ENCODE data around the gene CDC25A. TPM values are rescaled to one million over a fixed set of nuclear protein-coding genes. Genes with fewer than 3 reads are reported as not detected.

CDC25A gene
- total RNA-seq, 2 donors from 2014 or later: 2.5 TPM; not detected in 1

DNA sequence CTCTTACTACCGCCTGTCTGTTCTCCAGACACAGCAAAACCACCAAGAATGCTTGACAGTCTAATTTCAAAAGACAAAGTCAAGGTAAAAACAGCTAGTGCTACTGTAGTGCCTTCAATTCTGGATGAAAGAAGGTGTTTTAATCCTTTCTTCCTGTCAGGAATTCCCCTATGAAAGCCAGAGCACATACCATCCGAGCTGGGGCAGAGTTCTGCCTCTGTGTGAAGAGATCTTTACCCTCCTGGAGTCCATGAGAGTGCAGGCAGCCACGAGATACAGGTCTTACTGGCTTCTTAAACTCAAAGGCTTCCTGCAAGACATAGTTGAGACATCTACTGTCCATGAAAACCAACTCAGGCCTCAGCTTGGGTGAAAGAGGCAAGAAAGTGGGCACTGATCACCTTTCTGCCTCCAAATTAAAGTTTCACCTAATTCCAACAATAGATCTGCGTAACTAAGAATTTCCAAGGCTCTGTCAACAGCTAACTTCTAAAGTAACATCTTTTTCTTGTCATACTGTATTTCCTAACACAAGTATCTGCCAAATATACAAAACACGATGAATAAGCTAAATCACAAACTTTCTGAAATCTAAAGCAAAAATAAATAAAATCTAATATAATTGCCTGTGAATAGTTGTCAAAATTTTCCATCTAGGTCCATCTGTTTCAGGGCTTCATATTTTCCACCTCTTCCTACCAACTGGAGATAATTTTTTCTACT, 7.5 kb downstream of the CDC25A start:
- H3K27me3 ChIP-seq (replicated peaks; ENCODE audit: insufficient read depth): no peaks in the 10 kb centered on the region
- DNase-seq (ENCODE audit: low spot score) (no peak), ATAC-seq (ENCODE audit: insufficient number of reproducible peaks, low FRiP score, low read depth) (no peak)
- H3K9me3 ChIP-seq: no peaks in the 10 kb centered on the region
- H3K4me3 ChIP-seq: no peak overlapping the region
- no peaks in the 10 kb centered on the region for H3K4me1 ChIP-seq (ENCODE audit: control insufficient read depth in 1 of 2, low read depth in 2 of 2)
- H3K27ac ChIP-seq: no peak overlapping the region
- H3K36me3 ChIP-seq: no peaks in the 10 kb centered on the region
- TF ChIP-seq, protein P1, sequence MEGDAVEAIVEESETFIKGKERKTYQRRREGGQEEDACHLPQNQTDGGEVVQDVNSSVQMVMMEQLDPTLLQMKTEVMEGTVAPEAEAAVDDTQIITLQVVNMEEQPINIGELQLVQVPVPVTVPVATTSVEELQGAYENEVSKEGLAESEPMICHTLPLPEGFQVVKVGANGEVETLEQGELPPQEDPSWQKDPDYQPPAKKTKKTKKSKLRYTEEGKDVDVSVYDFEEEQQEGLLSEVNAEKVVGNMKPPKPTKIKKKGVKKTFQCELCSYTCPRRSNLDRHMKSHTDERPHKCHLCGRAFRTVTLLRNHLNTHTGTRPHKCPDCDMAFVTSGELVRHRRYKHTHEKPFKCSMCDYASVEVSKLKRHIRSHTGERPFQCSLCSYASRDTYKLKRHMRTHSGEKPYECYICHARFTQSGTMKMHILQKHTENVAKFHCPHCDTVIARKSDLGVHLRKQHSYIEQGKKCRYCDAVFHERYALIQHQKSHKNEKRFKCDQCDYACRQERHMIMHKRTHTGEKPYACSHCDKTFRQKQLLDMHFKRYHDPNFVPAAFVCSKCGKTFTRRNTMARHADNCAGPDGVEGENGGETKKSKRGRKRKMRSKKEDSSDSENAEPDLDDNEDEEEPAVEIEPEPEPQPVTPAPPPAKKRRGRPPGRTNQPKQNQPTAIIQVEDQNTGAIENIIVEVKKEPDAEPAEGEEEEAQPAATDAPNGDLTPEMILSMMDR (IDR thresholded peaks at IDR 0.05): no peak

DNA sequence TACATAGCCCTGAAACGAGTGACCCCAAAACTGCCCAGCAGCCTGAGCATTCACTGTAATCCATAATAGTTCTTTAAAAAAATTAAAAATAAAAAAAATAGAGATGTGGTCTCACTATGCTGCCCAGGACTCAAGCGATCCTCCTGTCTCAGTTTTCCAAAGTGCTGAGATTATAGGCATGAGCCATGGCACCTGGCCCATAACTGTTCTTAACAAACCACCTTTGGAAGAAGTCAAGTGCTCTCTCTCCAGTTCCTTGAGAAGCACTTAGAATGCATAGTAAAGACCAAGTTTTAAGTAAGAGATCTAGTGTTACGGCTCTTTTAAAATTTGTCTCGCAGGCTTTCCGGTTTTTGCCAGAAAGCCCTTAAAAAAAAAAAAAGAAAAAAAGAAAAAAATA, 8.2 kb downstream of the CDC25A start:
- Histone ChIP-seq H3K36me3 (no peaks in the 10 kb centered on the region), H3K27ac (no peak overlapping the region), H3K4me1 (ENCODE audit: control insufficient read depth in 1 of 2, low read depth in 2 of 2) (no peaks in the 10 kb centered on the region), H3K9me3 (no peaks in the 10 kb centered on the region), H3K27me3 (replicated peaks; ENCODE audit: insufficient read depth) (no peaks in the 10 kb centered on the region), H3K4me3 (no peak overlapping the region)
- TF ChIP-seq, protein P1 (IDR thresholded peaks at IDR 0.05): no peak
- DNase-seq (ENCODE audit: low spot score): no peak
- no peak for ATAC-seq (ENCODE audit: insufficient number of reproducible peaks, low FRiP score, low read depth)

DNA sequence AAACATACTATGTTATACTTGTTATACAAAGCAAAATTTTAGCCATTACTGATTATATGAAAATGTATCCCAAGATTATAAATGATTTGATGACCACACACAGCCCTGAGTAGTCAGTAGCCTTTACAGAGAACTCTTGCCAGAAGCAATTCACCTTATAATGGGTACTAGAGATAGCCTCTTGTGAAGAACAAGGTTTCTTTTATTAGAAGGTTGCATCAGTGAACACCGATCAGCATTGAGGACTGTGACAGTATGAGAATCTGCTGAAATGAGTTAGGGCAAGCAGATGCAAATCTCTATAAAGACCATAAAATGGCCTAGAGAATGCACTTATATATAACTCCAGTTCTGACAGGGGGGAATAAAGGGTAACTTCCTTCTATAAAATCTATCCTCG, 10.1 kb downstream of the CDC25A start:
- TF ChIP-seq, protein P1 (IDR thresholded peaks at IDR 0.05): no peak
- Histone ChIP-seq H3K4me1 (ENCODE audit: control insufficient read depth in 1 of 2, low read depth in 2 of 2) (no peaks in the 10 kb centered on the region), H3K27ac (no peak overlapping the region), H3K9me3 (no peaks in the 10 kb centered on the region), H3K4me3 (no peak overlapping the region), H3K36me3 (no peaks in the 10 kb centered on the region), H3K27me3 (replicated peaks; ENCODE audit: insufficient read depth) (no peaks in the 10 kb centered on the region)
- no peak for ATAC-seq (ENCODE audit: insufficient number of reproducible peaks, low FRiP score, low read depth)
- no peak for DNase-seq (ENCODE audit: low spot score)

DNA sequence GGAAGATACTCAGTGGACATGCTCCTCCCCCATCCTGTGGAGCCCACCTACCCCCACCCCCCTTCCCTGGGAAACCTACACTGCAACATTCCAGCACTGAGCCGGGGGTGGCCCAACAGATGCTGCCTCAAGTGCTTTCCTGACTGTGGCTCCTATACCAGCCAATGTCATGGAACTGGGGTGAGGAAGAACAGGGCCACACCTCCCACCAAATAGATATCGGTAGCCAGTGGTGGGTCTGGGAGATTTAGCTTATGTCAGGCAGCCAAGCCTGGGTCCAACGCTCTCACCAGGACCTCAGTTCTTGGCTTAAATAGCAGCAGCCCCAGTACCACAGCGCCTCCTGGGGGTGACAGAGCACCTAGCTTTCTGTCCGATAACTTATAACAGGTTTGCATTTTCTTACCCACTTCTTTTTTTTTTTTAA, 30.3 kb downstream of the CDC25A start:
- Histone ChIP-seq H3K27me3 (replicated peaks; ENCODE audit: insufficient read depth) (no peaks in the 10 kb centered on the region), H3K4me1 (ENCODE audit: control insufficient read depth in 1 of 2, low read depth in 2 of 2) (no peaks in the 10 kb centered on the region), H3K36me3 (peaks cover 2% of the 10 kb centered on the region), H3K9me3 (no peaks in the 10 kb centered on the region), H3K27ac (no peak overlapping the region), H3K4me3 (no peak overlapping the region)
- TF ChIP-seq, protein P1 (IDR thresholded peaks at IDR 0.05): peak; percentile 70
- DNase-seq (ENCODE audit: low spot score): no peak
- ATAC-seq (ENCODE audit: insufficient number of reproducible peaks, low FRiP score, low read depth): no peak

DNA sequence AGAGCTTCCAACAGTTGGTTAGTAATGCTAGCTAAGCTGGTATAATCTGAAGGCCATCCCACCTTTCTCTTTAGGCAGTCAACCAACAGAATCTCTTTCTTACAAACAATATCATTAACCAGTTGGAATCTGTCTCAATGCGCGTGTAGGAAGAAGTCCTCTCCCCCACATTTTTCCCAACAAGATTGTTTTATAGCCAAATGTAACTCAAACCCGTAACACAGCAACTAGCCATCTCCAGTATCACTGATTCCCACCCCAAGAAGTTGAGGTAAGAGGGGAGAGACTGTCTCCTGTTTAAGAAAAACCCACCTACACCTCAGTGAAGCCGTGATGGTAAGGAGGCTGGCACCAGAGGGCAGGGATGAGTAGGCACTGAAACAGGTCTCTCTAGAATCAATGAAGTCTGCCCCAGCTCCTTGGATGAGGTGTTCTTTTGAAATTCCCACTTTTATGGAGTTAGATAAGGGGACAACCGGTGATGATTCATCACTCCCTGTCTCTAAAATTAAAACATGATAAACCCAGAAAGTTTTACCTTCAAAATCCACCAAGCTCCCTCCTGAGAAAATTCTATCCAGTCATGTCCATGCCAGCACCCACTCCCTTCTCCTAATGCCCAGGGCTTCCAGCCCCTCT, 30.9 kb downstream of the CDC25A start:
- ATAC-seq (ENCODE audit: insufficient number of reproducible peaks, low FRiP score, low read depth): no peak
- TF ChIP-seq, protein P1 (IDR thresholded peaks at IDR 0.05): no peak
- DNase-seq (ENCODE audit: low spot score): no peak
- Histone ChIP-seq H3K36me3 (peaks cover 2% of the 10 kb centered on the region), H3K4me3 (no peak overlapping the region), H3K27me3 (replicated peaks; ENCODE audit: insufficient read depth) (no peaks in the 10 kb centered on the region), H3K9me3 (no peaks in the 10 kb centered on the region), H3K4me1 (ENCODE audit: control insufficient read depth in 1 of 2, low read depth in 2 of 2) (no peaks in the 10 kb centered on the region), H3K27ac (no peak overlapping the region)
